ENCODE data around the gene TPST2.

The TPST2 gene

GRCh38 chr22:26584010-26584409 lies 5.9 kb downstream of the TPST2 start:
- no peak for TF ChIP-seq CTCF (IDR thresholded peaks at IDR 0.05; ENCODE audit: borderline replicate concordance, control extremely low read depth, extremely low read depth, insufficient read depth, missing control alignments)

GRCh38 chr22:26581633-26582168 lies 8.2 kb downstream of the TPST2 start:
- no peak for TF ChIP-seq CTCF (IDR thresholded peaks at IDR 0.05; ENCODE audit: borderline replicate concordance, control extremely low read depth, extremely low read depth, insufficient read depth, missing control alignments)
- no peak for DNase-seq (ENCODE audit: low spot score)
- in situ Hi-C loops (cut with MboI; ENCODE audit: low sequenced_read_pairs, unreplicated experiment): no loop called here

More at GRCh38 chr22:26584010-26584409, 5.9 kb downstream of the TPST2 start:
- in situ Hi-C loops (cut with MboI; ENCODE audit: low sequenced_read_pairs, unreplicated experiment): no loop called here
- no peak for DNase-seq (ENCODE audit: low spot score)

GRCh38 chr22:26581026-26581425 lies 8.9 kb downstream of the TPST2 start:
- in situ Hi-C loops (cut with MboI; ENCODE audit: low sequenced_read_pairs, unreplicated experiment): no loop called here
- no peak for DNase-seq (ENCODE audit: low spot score)
- no peak for TF ChIP-seq CTCF (IDR thresholded peaks at IDR 0.05; ENCODE audit: borderline replicate concordance, control extremely low read depth, extremely low read depth, insufficient read depth, missing control alignments)

GRCh38 chr22:26580240-26580962 lies 9.5 kb downstream of the TPST2 start:
- TF ChIP-seq CTCF (IDR thresholded peaks at IDR 0.05; ENCODE audit: borderline replicate concordance, control extremely low read depth, extremely low read depth, insufficient read depth, missing control alignments): no peak
- in situ Hi-C loops (cut with MboI; ENCODE audit: low sequenced_read_pairs, unreplicated experiment): no loop called here
- DNase-seq (ENCODE audit: low spot score): no peak

GRCh38 chr22:26579331-26579886 lies 10.5 kb downstream of the TPST2 start:
- DNase-seq (ENCODE audit: low spot score): peak; percentile 74
- no peak for TF ChIP-seq CTCF (IDR thresholded peaks at IDR 0.05; ENCODE audit: borderline replicate concordance, control extremely low read depth, extremely low read depth, insufficient read depth, missing control alignments)
- in situ Hi-C loops (cut with MboI; ENCODE audit: low sequenced_read_pairs, unreplicated experiment): no loop called here

GRCh38 chr22:26577081-26577480 lies 12.9 kb downstream of the TPST2 start:
- in situ Hi-C loops (cut with MboI; ENCODE audit: low sequenced_read_pairs, unreplicated experiment): no loop called here
- no peak for DNase-seq (ENCODE audit: low spot score)
- TF ChIP-seq CTCF (IDR thresholded peaks at IDR 0.05; ENCODE audit: borderline replicate concordance, control extremely low read depth, extremely low read depth, insufficient read depth, missing control alignments): no peak
